K562 (cell line): ENCODE measurements around the gene LOXL3. TPM values are rescaled to one million over a fixed set of nuclear protein-coding genes. Genes with fewer than 3 reads are reported as not detected.

ENCODE experiments used
- ATAC-seq: fragments of 200-7000 bp; cut with Tn5 transposase; 3 replicates; pipeline ENCODE4 v1.9.1; 2020; ENCODE audit warnings: moderate library complexity
- BruUV-seq: library from RNA; stranded (reverse); fragments of 400-500 nt; replicated peaks from 2 replicates; lab custom pipeline; 2021; lab: Mats Ljungman, UMichigan
- CTCF ChIA-PET: fragments of 300-600 bp; formaldehyde crosslinking; extraction: SDS; loops from one replicate; lab custom pipeline; 2021; ENCODE audit warnings: low intra/inter-chr PET ratio; lab: Yijun Ruan, JAX
- POLR2A ChIA-PET: fragments of 300-600, 350-650 bp; sonication (Branson Sonifier 250); formaldehyde crosslinking; extraction: SDS; loops from one replicate; lab custom pipeline; 2021; ENCODE audit warnings: antibody characterized with exemption, inconsistent platforms; lab: Yijun Ruan, JAX
- DNase-seq, 4 experiments: peaks; one replicate each; pipeline versions ENCODE4 v3.0.0 to v3.0.0-alpha.2; 2011 to 2018; ENCODE audit warnings: low spot score in 3 of 4, mixed read lengths in 3 of 4; ENCODE audit errors: extremely low read depth in 1 of 4
- FAIRE-seq: peaks from 2 replicates; lab custom pipeline; 2011; peaks lifted over from hg19 to GRCh38; lab: Jason Lieb, UNC
- H2AFZ ChIP-seq: 2 replicates; pipeline ENCODE4 v1.6.0; 2011; ENCODE audit warnings: low read depth, low read length, control low read depth, inconsistent platforms
- H3K27ac ChIP-seq: fragments of 200-600 bp; 3 replicates; pipeline ENCODE4 v1.8.0; 2011; ENCODE audit warnings: low read depth, mild to moderate bottlenecking, control low read depth, inconsistent platforms, low read length, moderate library complexity, mixed read lengths; ENCODE audit errors: extremely low read depth
- H3K27me3 ChIP-seq, 2 experiments: fragments of 300-600 bp in 1 of 2; 2 replicates in 1 of 2; 3 replicates in 1 of 2; pipeline versions ENCODE4 v1.6.0 to v1.8.0; 2011; ENCODE audit warnings: inconsistent platforms in 2 of 2, low read length in 2 of 2, mild to moderate bottlenecking in 1 of 2, mixed read lengths in 1 of 2, moderate library complexity in 1 of 2; ENCODE audit not compliant: control insufficient read depth in 2 of 2, insufficient read depth in 2 of 2
- H3K36me3 ChIP-seq: fragments of 300-600 bp; 3 replicates; pipeline ENCODE4 v1.8.0; 2011; ENCODE audit warnings: mild to moderate bottlenecking, low read length, inconsistent platforms; ENCODE audit not compliant: control insufficient read depth, insufficient read depth
- H3K4me1 ChIP-seq, 2 experiments: fragments of 200-600 bp in 1 of 2; replicated peaks in 1 of 2; 2 replicates in 1 of 2; 3 replicates in 1 of 2; pipeline versions ENCODE4 v1.5.1 to v1.8.0; 2011; ENCODE audit warnings: inconsistent platforms in 2 of 2, low read length in 2 of 2, mild to moderate bottlenecking in 1 of 2, mixed read lengths in 1 of 2, moderate library complexity in 1 of 2; ENCODE audit not compliant: control insufficient read depth in 2 of 2, insufficient read depth in 2 of 2
- H3K4me2 ChIP-seq: 2 replicates; pipeline ENCODE4 v1.6.1; 2011; ENCODE audit warnings: low read length, control low read depth, inconsistent platforms, mixed read lengths; ENCODE audit not compliant: insufficient read depth
- H3K4me3 ChIP-seq: fragments of 200-600 bp; sonication (generic), shearing (Covaris generic); 2 replicates; pipeline ENCODE4 v1.5.1; 2016; ENCODE audit warnings: control low read depth, inconsistent platforms
- H3K79me2 ChIP-seq: fragments of 200-600 bp; 3 replicates; pipeline ENCODE4 v1.8.0; 2011; ENCODE audit warnings: low read length, inconsistent platforms; ENCODE audit not compliant: control insufficient read depth, insufficient read depth
- H3K9ac ChIP-seq, 2 experiments: 2 replicates each; pipeline versions ENCODE4 v1.6.0 to v1.6.1; 2011; ENCODE audit warnings: low read depth in 2 of 2, low read length in 2 of 2, control low read depth in 1 of 2, inconsistent platforms in 1 of 2, mild to moderate bottlenecking in 1 of 2, mixed read lengths in 1 of 2; ENCODE audit not compliant: insufficient read depth in 1 of 2
- H3K9me1 ChIP-seq: one replicate; pipeline ENCODE4 v1.6.0; 2011; ENCODE audit warnings: inconsistent platforms, mild to moderate bottlenecking, low read length, moderate library complexity; ENCODE audit not compliant: control insufficient read depth, insufficient read depth
- H3K9me3 ChIP-seq: replicated peaks from 2 replicates; pipeline ENCODE4 v1.5.1; 2011; ENCODE audit warnings: low read depth, low read length, inconsistent platforms; ENCODE audit not compliant: control insufficient read depth, insufficient read depth
- H4K20me1 ChIP-seq: replicated peaks from 2 replicates; pipeline ENCODE4 v1.6.1; 2011; ENCODE audit warnings: low read length, inconsistent platforms, mixed read lengths; ENCODE audit not compliant: control insufficient read depth, insufficient read depth
- BRD4 ChIP-seq: fragments of 200-600 bp; sonication (generic); IDR thresholded peaks from 2 replicates; pipeline ENCODE4 v1.6.1; 2017; ENCODE audit warnings: inconsistent platforms
- BRF1 ChIP-seq: IDR thresholded peaks from 3 replicates; pipeline ENCODE4 v1.6.1; 2011; ENCODE audit warnings: borderline replicate concordance, mild to moderate bottlenecking; ENCODE audit not compliant: insufficient read length; ENCODE audit errors: extremely low read depth
- GABPB1 ChIP-seq: sonication (generic); formaldehyde crosslinking; IDR thresholded peaks from 2 replicates; pipeline ENCODE4 v1.8.0; 2022; ENCODE audit warnings: mild to moderate bottlenecking, missing genetic modification reagents
- SRSF1 ChIP-seq: fragments of 200-400 bp; formaldehyde crosslinking; IDR thresholded peaks from 2 replicates; pipeline ENCODE4 v1.6.1; 2017; ENCODE audit warnings: mild to moderate bottlenecking, low read depth, low read length, moderate library complexity
- WGBS: fragments of 100-300 bp; shearing (Covaris generic); methylation state at CpG from one replicate; pipeline ENCODE4 v1.1.6; 2016; ENCODE audit warnings: low coverage, mixed read lengths; ENCODE audit not compliant: insufficient coverage; ENCODE audit errors: missing lambda C conversion rate; 5-methylcytosine and 5-hydroxymethylcytosine counted together
- in situ Hi-C: fragments of 300-500 bp; cut with MboI; formaldehyde crosslinking; loops from 4 replicates; pipeline ENCODE4 v1.15.0; 2018; ENCODE audit warnings: inconsistent platforms, mixed read lengths
- intact Hi-C: fragments of 100-400 bp; cut with micrococcal nuclease; formaldehyde crosslinking; loops from 2 replicates; pipeline ENCODE4 v1.14.2; 2022
- polyA plus RNA-seq, 8 experiments: library from polyadenylated mRNA; depleted of rRNA in 4 of 8; stranded (reverse) in 5 of 8; unstranded in 3 of 8; fragments of >200 nt; fragmentation: Nextera tagmentation in 2 of 8; fragmentation: Illumina TruSeq in 1 of 8; extraction: Ambion mirVana in 2 of 8; extraction: Trizol in 1 of 8; gene quantifications; 2 replicates each; pipeline versions ENCODE4 v1.2.1 to v1.2.3, GENCODE V29; 2011 to 2014; ENCODE audit warnings: inconsistent platforms in 1 of 8, missing spikeins in 1 of 8
- total RNA-seq, 7 experiments: library from RNA; depleted of rRNA in 6 of 7; stranded (reverse); fragments of >200 nt in 6 of 7; fragmentation: Illumina TruSeq in 2 of 7; extraction: Trizol in 2 of 7; gene quantifications; 2 replicates each; pipeline versions ENCODE4 v1.2.1 to v1.2.3, GENCODE V29; 2011 to 2021; ENCODE audit warnings: low replicate concordance in 1 of 7
- TF ChIP-seq, protein P1 (sequence below): conservative IDR thresholded peaks from 2 replicates; pipeline ENCODE4 v1.6.1; 2011; ENCODE audit warnings: low read depth, mild to moderate bottlenecking, low read length; ENCODE audit not compliant: control insufficient read depth

The LOXL3 gene
- total and polyA plus RNA-seq, 9 of the 15 experiments (the other 6 are each of a cell fraction or from before 2014, with no cell fraction given), result 0.22 to 0.99 (median 0.31) TPM

DNA sequence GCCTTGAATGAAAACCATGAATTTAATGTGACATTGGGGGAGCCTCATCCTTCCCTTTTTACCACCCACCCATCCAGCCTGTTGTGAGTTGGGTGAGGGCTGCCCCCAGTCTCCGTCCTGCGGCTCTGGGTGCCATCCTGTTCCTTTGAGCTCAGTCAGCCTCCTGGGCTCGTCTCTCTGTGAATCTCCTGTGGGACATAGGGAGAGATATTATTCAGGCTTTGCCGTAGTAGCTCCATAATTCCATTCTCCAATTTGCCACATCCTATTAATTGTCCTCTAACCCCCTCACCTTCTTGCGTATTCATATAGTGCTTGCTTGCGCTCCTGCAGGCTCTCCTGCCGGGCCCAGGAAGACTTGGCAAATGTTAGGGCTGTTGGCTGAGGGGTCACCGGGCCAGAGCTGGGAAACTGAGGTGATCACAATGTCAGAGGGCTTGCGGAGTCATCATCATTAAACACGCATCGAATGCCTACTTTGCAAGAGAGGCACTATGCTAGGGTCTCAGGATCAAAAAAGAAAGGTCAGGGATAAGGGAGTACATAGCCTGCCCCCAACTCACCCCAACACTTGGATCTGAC is 27.0 kb downstream of the LOXL3 start:
- CTCF ChIA-PET, result no interaction called here
- H2AFZ ChIP-seq, result no peak overlapping the region
- TF ChIP-seq, protein P1, sequence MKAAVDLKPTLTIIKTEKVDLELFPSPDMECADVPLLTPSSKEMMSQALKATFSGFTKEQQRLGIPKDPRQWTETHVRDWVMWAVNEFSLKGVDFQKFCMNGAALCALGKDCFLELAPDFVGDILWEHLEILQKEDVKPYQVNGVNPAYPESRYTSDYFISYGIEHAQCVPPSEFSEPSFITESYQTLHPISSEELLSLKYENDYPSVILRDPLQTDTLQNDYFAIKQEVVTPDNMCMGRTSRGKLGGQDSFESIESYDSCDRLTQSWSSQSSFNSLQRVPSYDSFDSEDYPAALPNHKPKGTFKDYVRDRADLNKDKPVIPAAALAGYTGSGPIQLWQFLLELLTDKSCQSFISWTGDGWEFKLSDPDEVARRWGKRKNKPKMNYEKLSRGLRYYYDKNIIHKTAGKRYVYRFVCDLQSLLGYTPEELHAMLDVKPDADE, result 0 out of 2 replicates have a peak, but pooled peaks have one; percentile 3
- TF ChIP-seq BRF1, result no peak
- TF ChIP-seq SRSF1, result no peak
- TF ChIP-seq BRD4, result no peak
- 0 out of 2 replicates have a peak, but pooled peaks have one; percentile 3 for TF ChIP-seq GABPB1 (CRISPR knock-in tag)
- H3K4me3 ChIP-seq, result no peak overlapping the region
- POLR2A ChIA-PET, result interaction anchor here (0.6 to 1.6 kb wide), 7 partner anchors 9 to 192 kb away, joined by 3 to 7 read pairs (median 4); no protein-coding TSS in a partner anchor
- H3K27me3 ChIP-seq, result no peaks in the 10 kb centered on the region
- in situ Hi-C loops (no loop called here), intact Hi-C loops (no loop called here)
- H3K9ac ChIP-seq, result no peak overlapping the region
- peaks cover 5% of the 10 kb centered on the region; the same call in 1 of the 2 replicates for H4K20me1 ChIP-seq
- H3K79me2 ChIP-seq, result peaks cover 48% of the 10 kb centered on the region
- no peak for FAIRE-seq
- no TSS peak for BruUV-seq
- ATAC-seq, result no peak
- 100% methylated on average over 9 of the region's 11 CpGs for WGBS
- no peak overlapping the region for H3K27ac ChIP-seq
- H3K9me1 ChIP-seq, result peaks cover 3% of the 10 kb centered on the region
- peaks cover 21 to 32% of the 10 kb centered on the region in 2 experiments for H3K4me1 ChIP-seq
- DNase-seq, result no peak
- H3K36me3 ChIP-seq, result peaks cover 45% of the 10 kb centered on the region
- H3K4me2 ChIP-seq, result no peak overlapping the region
- H3K9me3 ChIP-seq, result no peaks in the 10 kb centered on the region
